HG03045 (cell line): Measurements from ENCODE around the gene ZNF407.

ENCODE experiments used
- ATAC-seq: cut with Tn5 transposase; IDR thresholded peaks from one replicate; pipeline ENCODE4 v1.9.1; 2021; ENCODE audit warnings: mild to moderate bottlenecking, moderate library complexity; ENCODE audit not compliant: unreplicated experiment

ZNF407 gene

DNA sequence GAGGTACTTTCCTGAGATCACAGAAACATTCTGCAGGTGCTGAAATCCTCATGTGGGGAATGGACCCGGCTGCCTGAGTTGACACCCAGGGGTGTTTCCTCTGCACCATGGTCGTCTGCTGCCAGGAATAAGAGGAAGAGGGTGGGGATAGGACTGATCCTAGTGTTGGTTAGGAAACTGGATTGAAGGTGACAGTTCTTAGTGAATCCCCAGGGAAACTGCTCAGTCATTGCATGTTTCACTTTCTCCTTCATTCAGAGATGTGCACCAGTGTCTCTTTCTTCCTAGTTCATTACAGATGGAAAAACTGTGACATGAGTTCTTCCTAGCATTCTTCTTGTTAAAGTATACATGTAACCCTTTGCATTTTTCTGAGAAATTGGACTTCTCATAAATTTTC, 317.0 kb downstream of the ZNF407 start:
- ATAC-seq, result no peak

GRCh38 chr18:74916773-74917393, 319.2 kb downstream of the ZNF407 start:
- ATAC-seq, result no peak

GRCh38 chr18:74918276-74918790, 320.7 kb downstream of the ZNF407 start:
- ATAC-seq, result no peak

GRCh38 chr18:74921057-74921820, 323.6 kb downstream of the ZNF407 start:
- no peak for ATAC-seq

DNA sequence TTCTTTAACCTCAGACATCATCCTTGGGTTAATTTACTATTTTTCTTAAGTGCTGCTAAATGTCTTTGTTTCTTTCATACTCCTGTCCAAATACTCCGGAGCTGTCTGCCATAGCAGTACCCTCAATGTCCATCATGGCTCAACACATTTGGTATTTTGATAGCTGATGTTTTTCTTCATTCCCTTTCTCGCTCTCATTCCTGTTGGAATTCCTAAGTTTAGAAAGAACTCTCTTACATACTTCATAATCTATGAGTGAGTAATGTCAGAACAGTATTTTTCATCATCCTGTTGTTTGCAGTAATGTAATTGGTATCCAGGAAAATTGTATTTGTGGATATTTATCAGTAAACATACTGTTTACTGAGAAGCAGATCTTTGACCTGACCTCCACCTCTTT, 328.4 kb downstream of the ZNF407 start:
- no peak for ATAC-seq

- no peak for ATAC-seq
Observed at GRCh38 chr18:74928194-74928968, 330.7 kb downstream of the ZNF407 start.

DNA sequence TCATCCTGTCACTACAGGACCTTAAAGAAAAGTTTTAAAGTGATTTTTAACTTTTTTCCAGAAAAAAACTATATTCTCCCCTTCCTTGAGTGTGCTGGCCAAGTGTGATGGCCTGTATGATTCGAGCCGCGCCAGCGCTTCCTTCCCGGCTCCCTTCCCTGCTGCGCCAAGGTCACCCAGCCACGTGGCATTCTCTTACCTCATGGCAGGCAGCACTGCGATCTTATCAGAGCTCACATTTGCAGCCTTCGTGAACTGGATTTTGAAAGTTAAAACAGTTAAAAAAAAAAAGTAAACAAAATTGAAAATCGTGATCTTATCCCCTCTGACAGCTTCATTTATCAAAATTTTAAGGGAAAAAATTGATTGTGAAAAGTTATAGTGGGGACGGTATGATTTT, 331.4 kb downstream of the ZNF407 start:
- no peak for ATAC-seq

- no peak for ATAC-seq
Observed at GRCh38 chr18:74930616-74931015, 332.9 kb downstream of the ZNF407 start.

GRCh38 chr18:74933930-74934329, 336.3 kb downstream of the ZNF407 start:
- no peak for ATAC-seq

DNA sequence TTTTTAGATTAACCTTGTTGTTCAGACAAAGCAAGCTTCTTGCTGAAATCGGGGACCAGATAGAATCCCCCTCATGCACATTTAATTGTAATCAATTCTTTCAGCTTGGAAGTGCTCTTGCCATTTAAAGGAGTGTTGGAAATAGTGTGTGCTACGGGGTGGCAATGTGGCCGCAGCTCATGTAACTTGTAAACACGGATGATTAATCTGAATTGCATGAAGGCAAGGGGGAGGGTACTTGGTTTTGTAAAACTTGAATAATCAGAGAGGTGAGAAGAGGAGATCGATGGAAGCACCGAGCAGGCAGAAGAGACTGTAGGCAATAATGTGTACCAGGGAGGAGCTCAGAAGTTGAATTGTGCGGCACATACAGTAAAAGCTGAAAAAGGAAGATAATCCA, 337.8 kb downstream of the ZNF407 start:
- ATAC-seq, result no peak

DNA sequence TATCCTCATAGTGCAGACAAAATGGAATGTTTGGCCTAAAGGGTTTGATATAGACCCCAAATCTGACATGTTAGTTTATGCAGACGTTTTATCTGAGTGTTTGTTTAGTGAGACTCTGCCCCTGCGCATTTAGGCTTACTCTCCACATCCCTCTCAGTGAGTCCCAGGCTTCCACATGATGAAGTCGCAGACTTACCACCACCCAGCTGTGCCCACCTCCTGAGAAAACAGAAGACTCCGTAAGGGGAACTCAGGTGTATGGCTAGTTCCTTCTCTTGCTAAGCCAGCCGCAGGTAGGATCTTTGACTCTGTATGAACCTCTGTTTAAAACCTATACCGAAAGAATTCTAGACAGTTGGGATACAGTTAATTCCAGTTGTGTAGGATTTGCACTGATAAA, 338.7 kb downstream of the ZNF407 start:
- ATAC-seq, result no peak

DNA sequence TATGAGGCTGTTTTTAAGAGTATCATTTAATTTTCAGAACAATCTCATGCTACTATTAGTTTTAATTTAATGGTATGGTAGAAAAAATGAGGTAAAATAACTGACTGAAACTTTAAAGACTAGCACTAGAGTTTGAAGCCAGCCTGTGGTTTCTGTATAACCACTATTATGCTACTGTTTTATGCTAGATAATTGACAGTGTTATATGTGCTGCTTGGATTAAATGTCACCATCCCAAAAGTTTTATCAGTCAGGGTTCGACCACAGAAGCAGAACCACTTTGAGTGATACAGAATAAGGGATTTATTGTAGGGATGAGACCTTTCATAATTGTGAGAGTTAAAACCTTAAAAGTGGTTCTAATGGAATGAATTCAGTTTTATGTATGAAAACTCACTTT, 339.6 kb downstream of the ZNF407 start:
- ATAC-seq, result no peak

GRCh38 chr18:74940856-74941255, 343.2 kb downstream of the ZNF407 start:
- ATAC-seq, result no peak

DNA sequence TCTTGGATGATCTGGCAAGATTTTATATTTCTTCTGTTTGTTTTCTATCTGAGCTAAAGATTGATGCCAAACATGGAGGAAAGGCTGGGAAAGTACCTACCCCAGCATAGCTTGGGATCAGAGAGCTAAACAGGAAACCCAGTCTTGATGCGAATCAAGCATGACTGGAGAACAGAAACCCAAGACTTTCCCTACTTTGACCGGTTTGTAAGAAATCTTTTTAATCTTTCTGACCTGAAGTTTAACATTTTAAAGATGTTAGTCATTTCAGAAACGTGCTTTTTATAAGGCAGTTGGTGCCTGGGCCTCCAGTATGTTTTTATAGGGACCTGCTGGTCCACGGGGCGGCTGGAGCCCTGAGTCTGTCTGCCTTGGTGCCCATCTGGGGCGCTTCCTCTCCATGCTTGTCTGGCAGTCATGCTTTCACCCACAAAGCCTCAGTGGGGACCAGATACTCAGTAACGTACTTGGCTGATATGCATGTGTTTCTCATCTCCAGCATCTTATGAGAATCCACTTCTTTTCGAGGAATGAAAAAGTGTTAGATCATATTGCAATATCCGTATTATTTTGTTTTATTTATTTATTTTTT, 344.7 kb downstream of the ZNF407 start:
- ATAC-seq, result peak; percentile 65

- ATAC-seq, result no peak
Observed at GRCh38 chr18:74944676-74945075, 347.0 kb downstream of the ZNF407 start.

DNA sequence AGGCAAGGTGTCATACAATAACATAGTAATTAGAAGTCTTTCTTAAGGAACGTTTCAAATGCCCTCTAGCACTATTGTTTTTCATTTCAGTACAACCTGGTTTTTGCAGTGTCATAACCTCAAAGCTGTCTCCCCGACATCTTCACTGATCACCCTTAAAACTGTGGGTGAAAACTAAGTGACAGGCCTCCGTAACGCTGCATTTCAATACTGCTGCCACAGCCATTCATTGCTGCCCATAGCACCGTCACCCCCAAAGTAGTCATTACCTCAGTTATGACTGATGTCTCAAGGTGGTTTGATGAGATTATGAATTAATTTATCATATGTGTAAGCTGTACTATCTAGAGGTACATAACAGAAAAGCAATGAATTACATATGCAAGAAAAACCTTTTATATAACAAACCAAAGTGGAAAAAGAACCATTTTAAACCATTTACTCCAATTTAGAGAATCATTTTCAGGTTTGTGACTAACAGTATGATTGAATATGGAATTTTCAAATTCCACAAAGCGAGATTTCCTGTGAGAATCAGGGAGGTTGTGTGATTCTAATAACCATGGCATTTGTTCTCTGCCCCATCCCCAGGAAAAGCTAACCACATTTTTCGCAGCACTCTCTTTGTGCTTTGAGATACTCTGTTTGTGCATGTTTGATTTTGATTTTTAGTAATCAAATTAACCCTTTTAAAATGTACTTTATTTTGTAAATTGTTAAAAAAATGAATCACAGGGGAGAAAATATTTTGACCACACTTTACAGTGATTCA, 348.3 kb downstream of the ZNF407 start:
- ATAC-seq, result no peak

- no peak for ATAC-seq
Observed at GRCh38 chr18:74946646-74947375, 349.1 kb downstream of the ZNF407 start.

- no peak for ATAC-seq
Observed at GRCh38 chr18:74947417-74947816, 349.7 kb downstream of the ZNF407 start.

- ATAC-seq, result no peak
Observed at GRCh38 chr18:74947875-74948274, 350.2 kb downstream of the ZNF407 start.

DNA sequence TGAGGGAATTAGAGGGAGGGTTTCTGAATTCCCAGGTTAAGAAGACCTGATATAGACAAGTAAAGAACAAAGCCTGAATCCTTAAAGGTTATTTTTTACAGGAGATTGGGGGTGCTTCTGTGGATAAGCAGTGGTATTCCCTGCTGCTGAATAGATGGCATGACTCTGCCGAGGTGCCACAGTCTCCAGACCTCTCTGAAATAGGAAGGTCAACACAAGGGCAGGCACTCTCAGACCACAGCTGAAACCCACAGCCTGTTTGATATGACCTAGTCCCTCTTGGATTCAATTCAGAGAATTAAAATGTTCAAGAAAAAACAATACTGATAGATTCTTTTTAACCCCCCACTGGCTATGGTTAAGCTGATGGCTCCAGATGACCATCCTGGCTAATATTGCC, 351.9 kb downstream of the ZNF407 start:
- ATAC-seq, result no peak
